Dedifferentiated amniotic fluid mesenchymal stem cell (primary cell): ENCODE results near the gene MAP3K12.
A peak's percentile ranks its signal among the peaks of the same experiment; 100 is the strongest.
"Not testable (repeated sequence)": the region's sequence is repeated elsewhere in the genome, so short reads cannot be mapped to it uniquely, and the experiment has no call there.

Experiments
- DNase-seq: peaks from one replicate; pipeline ENCODE4 v3.0.0-alpha.2; 2016; ENCODE audit errors: extremely low spot score

MAP3K12 gene

DNA sequence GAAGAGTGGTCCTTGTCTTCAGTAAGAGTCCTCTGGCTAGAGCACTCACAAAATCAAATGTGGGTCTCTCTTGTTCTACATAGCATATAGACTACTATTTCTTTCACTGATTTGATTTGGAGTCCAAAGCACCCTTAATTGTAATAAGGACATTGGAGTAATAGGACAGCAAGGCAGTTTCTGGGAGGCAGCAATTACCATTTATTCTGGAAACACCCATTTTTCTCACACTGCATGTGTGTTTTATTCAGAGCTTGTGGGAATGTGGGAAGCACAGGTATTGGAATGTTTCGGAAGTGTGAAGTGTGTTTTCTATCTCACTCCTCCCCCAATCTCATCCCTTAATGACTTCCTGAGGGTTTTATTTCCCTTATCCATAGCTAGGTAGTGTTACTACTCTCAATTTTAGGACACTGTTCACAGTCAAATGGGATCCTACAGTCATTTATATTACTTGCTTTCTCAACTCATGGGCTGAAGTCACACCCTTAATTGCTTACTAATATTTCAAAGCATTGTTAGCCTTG is 27.1 kb downstream of the MAP3K12 start:
- DNase-seq, result no peak

DNA sequence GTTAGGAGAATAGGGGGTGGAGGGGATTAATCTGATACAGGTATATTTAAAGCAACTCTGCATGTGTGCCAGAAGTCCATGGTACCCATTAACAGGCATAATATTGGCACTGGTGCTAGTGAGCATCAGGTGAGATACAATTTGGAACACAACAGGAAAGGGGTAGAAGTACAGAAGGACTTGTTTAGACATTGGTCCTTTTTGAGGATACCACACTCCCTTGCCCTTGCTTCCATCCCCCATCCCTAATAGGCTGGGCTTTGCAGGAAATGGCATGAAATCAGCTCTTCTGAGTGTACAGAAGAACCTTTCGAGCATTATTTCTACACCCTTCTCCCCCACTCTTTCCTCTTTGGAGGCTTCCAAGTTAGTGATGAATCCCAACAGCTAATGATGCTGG is 31.0 kb downstream of the MAP3K12 start:
- no peak for DNase-seq

DNA sequence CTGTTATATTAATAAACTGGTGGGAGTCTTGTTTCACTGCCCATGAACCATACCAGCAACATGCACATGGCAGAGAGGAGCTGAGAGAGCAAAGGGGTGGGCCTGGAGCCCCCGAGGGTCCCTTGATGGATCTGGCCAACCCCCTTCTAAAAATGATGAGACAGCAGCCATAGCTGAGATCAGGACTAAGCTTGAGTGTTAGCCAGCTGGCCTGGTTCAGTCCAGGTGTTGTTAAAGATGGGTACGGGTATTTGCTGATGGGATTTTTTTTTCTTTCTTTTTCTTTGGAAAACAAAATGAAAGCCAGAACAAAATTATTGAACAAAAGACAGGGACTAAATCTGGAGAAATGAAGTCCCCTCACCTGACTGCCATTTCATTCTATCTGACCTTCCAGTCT is 31.4 kb downstream of the MAP3K12 start:
- no peak for DNase-seq

DNA sequence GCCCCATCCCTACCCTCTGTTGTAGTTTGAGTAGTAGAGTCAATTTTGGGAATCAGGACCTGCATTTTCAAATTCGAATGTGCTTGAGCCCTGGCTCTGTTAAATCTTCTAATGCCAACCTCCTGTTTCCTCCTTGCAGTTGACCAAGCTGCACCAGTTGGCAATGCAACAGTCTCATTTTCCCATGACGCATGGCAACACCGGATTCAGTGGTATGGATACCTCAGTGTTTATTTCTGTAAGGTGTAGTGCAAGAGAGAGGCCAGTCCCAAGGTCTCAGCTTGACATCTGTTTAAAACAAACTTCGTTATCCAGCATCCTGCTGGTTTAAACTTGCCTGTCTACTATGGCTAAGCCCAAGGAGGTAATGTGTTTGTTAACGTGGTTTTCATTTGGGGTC is 32.2 kb downstream of the MAP3K12 start:
- DNase-seq, result no peak

DNA sequence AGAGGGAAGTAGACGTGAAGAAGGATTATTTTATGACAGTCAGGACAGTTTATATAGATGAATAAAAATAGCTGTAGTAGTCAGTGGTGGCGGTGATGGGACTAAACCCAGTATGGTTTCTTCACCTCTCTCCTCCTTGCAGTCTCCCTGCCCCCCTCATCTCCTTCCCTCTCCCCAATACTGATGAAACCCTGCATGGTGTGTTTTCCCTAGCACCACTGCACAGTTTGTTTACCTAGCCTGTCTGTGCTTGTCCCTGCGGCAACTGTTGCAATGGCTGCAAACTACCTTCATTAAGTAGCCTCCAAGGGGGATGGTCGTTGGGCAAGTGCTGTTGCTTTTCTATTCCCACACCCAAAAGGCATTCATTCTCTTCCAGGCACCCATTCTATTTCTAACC is 32.6 kb downstream of the MAP3K12 start:
- no peak for DNase-seq

DNA sequence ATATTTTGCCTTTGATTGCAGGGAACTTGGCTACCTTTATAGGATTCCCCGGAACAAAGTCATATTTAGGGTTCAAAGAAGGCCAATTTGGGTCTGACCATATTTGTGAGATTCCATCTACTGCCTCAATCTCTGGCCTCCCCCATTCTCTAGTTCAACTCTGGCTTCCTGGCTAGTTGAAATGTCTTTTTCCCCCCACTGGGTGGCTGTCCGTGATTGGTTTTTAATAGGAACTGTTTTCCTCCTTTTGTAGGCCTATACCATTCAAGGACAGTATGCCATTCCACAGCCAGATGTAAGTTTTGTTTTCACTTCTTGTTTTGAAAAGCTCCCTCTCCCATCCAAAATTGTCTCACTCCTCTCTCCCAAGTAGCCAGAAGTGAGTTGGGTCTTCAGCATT is 33.6 kb downstream of the MAP3K12 start:
- DNase-seq, result no peak

DNA sequence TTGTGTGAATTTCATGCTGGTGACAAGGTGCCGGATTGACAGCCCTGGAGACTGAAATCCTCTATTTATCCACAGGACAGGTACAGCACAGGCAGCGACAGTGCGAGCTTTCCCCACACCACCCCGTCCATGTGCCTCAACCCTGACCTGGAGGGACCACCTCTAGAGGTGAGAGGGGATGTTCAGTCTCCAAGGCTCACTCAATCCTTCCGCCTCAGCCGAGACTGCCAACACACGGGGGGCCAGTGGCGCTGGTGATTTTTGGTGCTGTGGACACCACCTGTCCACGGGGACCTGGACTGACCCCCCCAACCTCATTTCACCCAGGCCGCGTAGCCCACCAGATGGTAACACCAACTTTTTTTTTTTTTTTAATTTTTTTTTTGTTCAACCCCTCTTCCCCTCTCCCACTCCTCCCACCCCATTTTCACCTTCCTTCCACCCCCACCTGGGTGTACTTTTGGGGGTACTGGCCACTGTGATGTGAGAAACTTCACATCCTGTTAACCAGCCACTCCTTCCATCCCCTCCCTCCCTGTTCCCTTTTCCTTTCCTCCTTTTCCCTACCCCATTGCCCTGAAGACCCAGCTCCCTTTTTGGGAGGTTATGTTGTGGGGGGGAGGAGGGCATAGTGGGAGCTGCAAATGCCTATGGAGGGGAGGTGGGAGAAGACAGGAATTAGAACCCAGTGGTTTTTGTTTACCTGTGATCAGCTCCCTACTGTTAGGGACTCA is 34.4 kb downstream of the MAP3K12 start:
- no peak for DNase-seq

DNA sequence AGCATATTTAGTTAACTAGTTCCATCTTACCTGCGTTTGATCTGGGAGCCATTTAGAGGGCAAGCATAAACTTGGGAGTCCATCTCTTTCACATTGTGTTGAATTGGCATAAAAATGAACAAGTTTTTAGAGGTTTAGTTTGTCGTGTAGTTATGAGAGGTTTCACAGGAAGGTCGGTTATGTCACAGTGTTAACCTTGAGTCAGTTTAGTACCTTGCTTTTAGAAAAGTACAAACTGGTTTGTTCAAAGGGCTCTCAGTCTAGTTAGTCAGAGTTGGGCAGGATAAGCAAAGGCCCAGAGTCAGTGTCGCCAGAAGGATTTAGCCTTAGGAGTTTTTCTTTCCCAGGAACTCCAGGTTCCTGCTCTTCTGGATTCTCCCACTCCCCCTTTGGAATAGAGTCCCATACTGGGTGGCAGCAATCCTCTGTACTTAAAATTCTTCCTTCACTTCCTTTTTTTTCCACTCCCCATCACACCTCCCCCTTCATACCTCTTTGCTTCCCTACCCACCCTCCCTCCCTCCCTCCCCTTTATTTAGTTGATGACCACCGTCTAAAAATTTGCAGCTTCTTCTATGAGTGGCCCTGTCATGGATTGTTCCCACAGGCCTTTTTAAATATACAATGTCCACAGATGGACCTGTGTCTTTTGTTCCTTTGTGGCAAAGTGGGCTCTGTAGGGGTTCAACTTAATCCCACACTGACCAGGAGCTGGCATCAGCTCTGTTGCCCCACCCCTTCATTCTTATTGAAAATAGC is 35.3 kb downstream of the MAP3K12 start:
- no peak for DNase-seq

DNA sequence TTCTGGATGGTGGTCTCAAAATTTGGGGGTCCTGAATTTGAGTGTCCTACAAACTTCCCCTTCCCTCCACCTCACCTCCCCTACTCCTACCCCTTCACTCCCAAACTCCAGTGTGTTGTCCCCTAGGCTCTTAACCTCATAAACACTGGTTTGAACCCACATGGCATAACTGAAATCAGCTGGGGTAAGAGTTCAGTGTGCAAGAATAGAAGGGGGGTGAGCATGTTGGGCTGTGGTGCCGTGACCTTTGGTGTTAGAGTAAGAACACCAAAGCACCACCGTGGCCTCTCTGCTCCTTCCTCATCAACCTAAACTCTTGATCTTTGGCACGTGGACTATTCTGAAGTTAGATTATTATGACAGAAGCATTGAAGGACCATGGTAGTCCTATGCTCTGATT is 36.3 kb downstream of the MAP3K12 start:
- no peak for DNase-seq

DNA sequence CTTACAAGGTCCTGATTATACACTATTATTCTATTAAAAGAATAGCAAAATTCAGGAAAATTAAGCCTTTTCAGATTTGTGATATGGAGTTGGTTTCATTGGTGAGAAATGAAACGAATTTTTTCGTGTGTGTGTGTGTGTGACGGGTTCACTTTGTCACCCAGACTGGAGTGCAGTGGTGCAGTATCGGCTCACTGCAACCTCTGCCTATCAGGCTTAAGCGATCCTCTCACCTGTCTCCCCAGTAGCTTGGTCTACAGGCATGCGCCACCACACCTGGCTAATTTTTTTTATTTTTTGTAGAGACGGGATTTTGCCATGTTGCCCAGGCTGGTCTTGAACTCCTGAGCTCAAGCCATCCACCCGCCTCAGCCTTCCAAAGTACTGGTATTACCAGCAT is 37.7 kb downstream of the MAP3K12 start:
- DNase-seq, result no peak

DNA sequence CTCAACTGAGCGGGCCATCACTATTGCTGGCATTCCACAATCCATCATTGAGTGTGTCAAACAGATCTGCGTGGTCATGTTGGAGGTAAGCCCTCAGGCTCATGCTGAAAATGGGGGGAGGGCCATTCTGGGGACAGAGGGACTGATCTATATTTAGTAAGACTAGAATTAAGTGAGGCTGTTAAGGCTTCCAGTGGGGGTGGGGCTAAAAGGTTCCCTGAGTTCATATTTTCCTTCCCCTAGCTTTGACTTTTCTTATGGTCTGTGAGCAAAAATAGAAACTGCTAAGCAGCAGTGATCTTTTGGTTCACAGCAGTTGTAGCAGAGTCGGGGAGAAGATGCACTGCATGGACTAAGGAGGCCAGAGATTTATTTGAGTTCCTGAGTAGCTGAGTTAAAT is 38.2 kb downstream of the MAP3K12 start:
- no peak for DNase-seq

DNA sequence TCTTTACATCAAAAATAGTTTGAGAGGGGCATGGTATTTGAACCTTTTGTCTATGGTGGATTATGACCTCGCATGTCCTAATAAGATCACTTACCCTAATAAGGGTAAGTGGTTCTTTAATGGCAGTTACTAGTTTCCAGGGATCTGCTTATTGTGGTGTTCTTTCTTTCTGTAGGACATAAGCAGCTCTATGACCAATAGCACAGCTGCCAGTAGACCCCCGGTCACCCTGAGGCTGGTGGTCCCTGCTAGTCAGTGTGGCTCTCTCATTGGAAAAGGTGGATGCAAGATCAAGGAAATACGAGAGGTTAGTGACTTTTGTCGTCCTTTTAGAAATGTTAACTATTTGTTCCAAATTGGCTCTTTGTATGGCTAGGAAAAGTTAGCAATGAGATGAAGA is 40.2 kb downstream of the MAP3K12 start:
- no peak for DNase-seq

DNA sequence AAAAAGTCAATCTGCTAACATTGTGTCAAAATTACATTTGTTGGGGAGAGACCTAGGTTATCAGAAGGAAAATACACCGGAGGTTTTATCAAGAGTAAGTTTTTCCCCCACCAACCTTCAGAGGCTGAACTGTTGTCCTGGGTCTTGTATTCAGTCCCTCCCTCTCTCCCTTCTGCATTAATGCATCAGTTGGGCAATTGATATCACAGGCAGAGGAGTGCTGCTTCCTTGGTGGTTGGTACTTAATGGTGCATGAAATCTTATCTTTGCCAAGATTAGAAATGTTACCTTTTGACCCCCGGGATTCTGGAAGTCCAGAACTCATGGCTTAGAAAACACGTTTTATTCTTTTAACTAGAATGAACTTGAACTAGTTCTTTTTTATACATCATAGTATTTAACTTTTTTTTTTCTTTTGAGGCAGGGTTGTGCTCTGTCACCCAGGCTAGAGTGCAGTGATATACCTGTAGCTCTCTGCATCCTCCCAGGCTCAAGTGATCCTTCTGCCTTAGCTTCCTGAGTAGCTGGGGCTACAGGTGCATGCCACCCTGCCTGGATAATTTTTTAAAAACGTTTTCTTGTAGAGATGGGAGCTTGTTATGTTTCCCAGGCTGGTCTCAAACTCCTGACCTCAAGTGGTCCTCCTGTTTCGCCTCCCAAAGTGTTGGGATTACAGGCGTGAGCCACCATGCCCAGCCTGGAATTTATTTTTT is 42.4 kb downstream of the MAP3K12 start:
- DNase-seq, result no peak

DNA sequence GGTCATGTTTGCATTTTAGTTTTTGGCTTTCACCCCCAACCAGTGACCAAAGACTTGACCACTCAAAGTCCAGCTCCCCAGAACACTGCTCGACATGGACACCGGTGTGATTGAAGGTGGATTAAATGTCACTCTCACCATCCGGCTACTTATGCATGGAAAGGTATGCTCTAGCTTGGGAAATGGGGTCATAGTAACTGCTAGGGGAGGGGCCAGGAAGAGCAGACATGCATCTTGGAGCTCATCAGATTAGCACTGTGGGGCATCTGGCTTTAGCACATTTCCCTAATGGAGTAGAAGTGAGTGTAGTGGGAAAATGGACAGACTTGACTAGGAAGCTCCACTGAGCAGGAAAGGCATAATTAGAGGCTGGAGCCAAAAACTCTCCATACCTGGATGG is 44.6 kb downstream of the MAP3K12 start:
- no peak for DNase-seq

DNA sequence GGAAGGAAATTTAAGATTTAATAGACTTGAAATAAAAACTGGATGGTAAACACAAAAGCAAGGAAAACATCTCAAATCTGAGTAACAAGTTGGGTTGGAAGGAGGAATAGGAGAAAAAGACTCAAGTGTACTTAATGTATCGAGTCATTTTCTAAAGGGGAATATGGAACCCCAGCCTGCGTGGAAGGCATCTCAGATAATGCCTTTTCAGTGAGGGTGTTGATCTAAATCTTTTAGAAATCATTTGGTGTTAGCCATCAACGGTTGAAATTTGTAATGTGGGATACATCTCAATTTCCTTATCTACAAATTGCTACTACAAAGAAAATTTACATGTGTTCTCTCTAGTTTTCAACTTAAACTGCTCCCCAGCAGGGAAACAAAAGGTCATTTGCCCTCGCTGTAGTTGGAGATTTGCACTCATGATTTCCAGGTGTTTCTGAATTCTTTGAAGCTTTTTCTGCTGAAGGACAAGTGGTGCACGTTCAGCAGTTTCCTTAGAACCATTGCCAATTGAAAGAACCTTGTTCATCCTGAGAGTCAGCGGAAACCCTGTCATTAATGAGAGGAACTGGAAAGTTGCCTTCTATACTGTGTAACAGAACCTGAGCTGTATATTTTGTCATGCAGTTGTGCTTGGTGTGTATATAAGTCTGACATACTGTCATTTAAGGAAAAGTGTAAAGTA is 45.2 kb downstream of the MAP3K12 start:
- no peak for DNase-seq

DNA sequence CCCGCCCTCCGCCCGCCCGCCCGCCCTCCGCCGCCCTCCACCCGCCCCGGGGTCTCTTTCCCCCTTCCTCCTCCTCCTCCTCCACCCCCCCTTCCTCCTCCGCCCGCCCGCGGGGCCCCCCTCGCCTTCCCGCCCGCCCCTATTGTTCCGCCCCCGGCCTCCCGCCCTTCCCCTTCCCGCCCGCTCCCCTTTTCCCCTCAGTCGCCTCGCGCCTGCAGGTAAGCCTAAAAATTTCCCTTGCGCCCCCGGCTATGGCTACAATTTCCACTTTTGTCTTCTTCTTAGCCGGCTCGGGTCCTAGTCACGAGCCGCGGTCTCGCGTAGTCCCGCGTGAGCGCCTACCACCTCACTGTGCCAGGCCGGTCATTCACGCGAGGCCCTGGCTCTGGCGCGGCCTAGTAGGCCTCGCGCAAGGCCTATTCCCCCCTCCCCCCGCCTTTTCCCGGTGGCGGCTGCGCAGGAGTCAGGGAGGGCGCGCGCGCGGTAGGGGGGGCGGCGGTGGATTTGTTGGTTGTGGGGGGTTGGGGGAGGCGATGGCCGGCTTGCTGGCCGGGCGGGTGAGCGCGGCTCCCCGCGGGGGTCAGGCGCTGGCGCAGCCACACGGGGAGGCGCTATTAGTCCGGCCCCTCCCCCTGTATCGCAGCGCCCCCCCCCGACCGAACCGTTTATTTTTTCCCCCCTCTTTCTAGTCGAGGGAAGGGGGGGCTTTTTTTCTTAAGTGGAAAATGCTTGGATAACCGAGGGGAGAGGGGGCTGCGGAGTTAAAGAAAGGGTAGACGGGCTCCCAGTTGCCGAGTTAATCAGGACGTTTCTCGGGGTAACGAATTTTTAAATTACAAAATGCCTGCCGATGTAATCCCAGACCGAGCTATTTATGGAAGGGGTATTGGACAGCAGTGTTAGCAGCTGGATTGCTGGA is 46.8 kb downstream of the MAP3K12 start:
- peak; percentile 72 for DNase-seq

DNA sequence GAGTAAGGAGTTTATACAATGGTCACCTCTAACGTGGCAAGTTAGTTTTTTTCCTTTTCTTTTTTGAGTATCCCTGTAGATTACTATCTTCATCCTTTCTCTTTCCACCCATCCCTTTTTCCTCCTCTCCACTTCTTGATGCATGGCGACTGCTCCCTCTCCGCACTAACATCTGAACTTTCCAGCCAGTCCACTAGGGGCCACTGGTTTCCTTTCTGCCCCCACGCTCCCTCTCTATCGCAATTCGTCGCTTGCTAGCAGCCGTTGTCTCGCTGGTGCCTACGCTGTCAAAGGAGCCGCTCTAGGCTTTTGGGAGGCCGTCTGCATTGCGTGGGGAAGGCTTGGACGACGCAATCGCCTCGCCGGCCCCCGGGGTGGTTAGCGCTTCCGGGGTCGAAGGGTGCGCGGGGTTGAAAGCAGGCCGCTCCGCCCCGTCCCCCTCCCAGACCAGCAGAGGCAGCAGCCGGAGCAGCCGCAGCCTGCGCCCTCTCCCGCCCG is 47.5 kb downstream of the MAP3K12 start, which contains the start of gene PCBP2:
PCBP2 (plus strand) TSS at position 442 of the 498 bp plus-strand sequence. CDS start 2,699 bp downstream, outside the sequence.
- DNase-seq, result peak; percentile 99

DNA sequence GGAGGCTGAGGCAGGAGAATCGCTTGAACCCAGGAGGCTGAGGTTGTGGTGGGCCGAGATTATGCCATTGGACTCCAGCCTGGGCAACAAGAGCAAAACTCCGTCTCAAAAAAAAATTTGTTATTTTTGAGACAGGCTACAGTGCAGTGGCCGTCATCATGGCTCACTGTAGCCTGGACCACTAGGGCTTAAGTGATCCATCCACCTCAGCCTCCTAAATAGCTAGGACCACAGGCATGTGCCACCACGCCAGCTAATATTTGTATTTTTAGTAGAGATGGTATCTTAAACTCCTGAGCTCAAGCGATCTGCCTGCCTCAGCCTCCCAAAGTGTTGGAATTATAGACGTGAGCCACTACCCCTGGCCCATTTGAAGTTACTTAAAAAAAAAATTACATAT is 48.3 kb downstream of the MAP3K12 start:
- DNase-seq, result no peak

DNA sequence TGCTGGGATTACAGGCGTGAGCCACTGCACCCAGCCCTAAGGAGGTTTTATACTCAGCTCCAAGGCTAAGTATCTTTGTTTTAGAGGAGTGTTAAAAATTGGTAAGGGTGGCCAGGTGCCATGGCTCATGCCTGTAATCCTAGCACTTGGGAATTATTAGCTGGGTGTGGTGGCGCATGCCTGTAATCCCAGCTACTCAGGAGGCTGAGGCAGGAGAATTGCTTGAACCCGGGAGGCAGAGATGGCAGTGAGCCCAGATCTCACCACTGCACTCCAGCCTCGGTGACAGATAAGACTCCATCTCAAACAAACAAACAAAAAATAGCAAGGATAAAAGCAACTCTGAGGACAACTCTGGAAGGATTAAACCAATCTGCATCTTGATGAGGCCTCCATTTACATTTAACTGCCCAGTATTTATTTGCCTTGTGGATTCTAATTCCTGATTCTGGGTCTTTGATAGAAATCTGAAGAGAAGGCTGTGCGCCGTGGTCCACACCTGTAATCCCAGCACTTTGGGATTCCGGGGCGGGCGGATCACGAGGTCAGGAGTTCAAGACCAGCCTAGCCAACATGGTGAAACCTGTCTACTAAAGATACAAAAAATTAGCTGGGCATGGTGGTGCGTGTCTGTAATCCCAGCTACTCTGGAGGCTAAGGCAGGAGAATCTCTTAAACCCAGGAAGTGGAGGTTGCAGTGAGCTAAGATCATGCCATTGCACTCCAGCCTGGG is 54.5 kb downstream of the MAP3K12 start:
- not testable (repeated sequence) for DNase-seq

DNA sequence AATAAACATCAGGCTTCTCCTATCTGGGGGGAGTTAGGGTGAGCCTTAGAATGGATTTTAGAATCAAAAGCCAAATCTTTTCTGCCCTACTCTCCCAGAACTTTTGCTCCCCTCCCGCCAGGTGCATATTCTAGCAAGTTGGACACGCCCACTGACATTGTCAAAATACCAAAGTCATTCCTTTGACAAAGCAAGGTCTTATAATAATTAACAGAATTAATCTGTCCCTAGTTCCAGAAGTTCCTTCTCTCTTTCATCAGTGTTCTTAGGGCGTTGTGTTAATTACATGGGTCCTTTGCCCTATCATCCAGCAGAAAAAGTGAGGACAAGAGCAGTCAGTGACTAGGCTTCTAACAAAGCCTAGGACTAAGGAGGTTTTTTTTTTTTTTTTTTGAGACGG is 55.3 kb downstream of the MAP3K12 start:
- DNase-seq, result no peak
